SK-MEL-5 (cell line): ENCODE data around the gene B3GALT5. TPM values are rescaled to one million over a fixed set of nuclear protein-coding genes. Genes with fewer than 3 reads are reported as not detected.
"Not testable (repeated sequence)": the region's sequence is repeated elsewhere in the genome, so short reads cannot be mapped to it uniquely, and the experiment has no call there.

Experiments used
- DNase-seq: peaks from one replicate; pipeline ENCODE4 v3.0.0-alpha.2; 2016; ENCODE audit warnings: low read depth, low spot score
- in situ Hi-C: cut with HindIII; loops from 2 replicates; pipeline ENCODE4 v1.10.0; 2016; ENCODE audit warnings: low sequenced_read_pairs, high pct_unique_total_duplicates, low pct_unique_long_range_greater_than_20kb
- polyA plus RNA-seq, 2 experiments: library from polyadenylated mRNA; depleted of rRNA; stranded (reverse); fragments of >200 nt; gene quantifications; 2 replicates each; pipeline ENCODE4 v1.2.3, GENCODE V29; 2015
- total RNA-seq: library from RNA; depleted of rRNA; stranded (reverse); fragments of >200 nt; shearing (Covaris generic); gene quantifications from 2 replicates; pipeline ENCODE4 v1.2.3, GENCODE V29; 2014; rRNA removed

B3GALT5 gene, protein sequence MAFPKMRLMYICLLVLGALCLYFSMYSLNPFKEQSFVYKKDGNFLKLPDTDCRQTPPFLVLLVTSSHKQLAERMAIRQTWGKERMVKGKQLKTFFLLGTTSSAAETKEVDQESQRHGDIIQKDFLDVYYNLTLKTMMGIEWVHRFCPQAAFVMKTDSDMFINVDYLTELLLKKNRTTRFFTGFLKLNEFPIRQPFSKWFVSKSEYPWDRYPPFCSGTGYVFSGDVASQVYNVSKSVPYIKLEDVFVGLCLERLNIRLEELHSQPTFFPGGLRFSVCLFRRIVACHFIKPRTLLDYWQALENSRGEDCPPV
- not detected in 2 replicates for total RNA-seq
- 2.6 TPM in 1 of 2 replicates, not detected in the other for polyA plus RNA-seq (2015; cell fraction: cytosol; rRNA removed)
- polyA plus RNA-seq (2015; cell fraction: nucleus; rRNA removed): not detected in 2 replicates

DNA sequence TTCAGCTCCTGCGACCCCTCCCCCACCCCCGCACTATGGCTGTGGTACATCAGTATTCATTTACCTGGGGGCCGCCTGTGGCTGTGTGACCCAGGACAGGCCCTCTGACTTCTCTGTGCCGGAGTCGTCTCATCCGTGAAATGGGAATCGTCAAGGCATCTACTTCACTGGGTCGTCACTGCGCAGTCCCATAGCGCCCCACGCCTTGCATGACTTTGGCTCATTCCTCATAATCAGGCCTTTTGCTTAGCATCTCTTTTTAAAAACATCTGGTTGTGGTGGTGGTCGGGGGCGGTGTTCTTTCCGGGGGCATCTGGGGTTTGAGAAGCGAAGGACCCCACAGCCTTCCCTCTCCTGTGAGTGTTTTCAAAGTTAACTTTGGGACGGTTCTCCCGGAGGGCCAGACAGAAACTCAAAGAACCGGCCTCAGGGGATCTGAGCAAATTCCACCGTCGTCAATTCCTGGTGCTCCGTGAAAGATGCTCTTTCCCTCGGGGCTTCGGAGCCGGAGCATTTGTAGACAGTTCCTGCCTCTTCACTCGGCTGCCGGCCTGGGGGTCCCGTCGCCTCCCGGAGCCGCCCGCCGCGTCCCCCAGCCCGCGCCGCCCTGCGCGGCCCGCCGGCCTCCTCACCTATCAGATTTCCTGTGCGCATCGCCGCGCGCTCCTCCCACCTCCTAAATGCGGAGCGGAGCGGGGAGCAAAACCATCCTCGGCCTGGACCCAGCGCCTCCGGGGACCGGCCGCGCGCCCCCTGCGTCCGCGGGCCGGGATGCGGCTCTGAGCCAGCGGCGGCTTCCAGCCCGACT lies at the start of gene B3GALT5:
TSS of gene B3GALT5 (plus strand) at position 708 of the 808 bp plus-strand sequence. CDS start 47,620 bp downstream, outside the sequence.
- in situ Hi-C loops: loop anchor here (25.0 kb wide), 1 partner anchor 100 kb away; no protein-coding TSS in a partner anchor
- no peak for DNase-seq

DNA sequence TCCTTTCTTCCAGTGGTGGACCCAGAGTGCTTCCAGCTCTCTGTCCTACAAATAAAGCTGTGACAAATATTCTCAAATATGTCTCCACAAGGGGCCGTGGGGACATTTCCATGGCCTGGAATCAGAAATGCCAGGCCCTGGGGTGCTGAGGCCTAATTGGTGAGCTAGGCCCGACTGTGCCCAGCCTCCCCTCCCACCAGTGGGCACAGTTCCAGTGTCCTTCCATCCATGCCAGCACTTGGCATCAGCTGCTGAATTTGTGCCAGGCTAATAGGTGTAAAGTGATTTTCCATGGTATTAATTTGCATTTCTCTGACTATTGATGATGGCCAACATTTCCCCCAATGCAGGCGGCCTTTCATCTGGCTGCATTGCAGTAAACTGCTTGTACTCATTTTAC lies 48.5 kb upstream of the B3GALT5 start:
- in situ Hi-C loops: no loop called here

DNA sequence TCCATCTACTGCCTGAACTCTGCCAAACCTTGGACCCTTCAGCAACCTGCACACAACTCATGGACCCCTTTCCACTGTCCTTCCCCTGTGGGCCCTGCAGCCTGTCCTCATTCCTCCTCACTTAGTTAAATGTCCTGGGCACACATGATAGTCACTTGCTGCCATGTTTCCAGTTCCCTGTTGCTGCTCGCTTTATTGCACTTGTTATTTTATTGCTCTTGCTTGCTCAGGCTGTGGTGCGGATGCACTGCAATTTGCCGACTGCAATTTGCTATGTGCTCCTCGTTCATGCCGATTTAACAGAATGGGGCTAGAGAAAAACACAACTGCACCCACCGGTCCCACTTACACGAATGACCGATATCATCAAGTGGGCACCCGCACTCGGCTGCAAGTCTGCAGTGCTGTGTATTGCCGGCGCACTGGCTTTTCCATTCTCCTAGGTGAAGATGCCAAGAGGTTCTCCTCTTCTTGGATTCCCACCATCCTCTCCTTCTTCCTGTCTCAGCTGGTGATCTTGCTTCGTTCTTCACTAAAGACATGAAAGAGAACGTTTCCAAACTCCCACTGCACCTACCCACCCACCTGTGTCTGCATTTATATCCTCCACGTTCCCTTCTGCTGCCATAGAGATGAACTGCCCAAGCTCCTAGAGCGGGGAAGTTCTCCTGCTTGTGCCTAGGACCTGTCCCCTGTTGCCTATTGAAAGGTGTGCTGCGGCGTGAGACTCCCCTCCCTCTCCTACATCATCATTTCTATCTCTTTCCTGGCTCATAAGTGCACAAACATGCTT lies 45.4 kb upstream of the B3GALT5 start:
- in situ Hi-C loops: no loop called here
- DNase-seq: no peak

More for the DNA sequence above, 48.5 kb upstream of the B3GALT5 start:
- DNase-seq: no peak

DNA sequence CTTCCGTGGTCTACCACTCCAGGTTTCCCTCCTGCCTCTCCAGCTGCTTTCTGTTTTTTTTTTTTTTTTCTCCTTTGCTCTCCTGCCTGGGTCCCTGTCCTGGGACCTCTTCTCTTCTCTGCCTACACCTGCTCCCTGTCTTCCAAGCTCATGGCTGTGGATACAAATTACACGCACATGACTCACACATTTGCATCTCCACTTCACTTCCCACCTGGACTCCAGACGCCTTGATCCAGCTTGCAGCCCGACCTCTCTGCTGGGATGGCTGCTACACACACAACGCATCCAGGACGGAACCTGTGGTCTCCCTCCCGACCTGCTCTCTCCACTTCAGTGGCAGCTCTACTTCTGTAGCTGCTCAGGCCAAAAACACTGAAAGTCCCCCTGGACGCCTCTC lies 44.4 kb upstream of the B3GALT5 start:
- no peak for DNase-seq
- in situ Hi-C loops: no loop called here

DNA sequence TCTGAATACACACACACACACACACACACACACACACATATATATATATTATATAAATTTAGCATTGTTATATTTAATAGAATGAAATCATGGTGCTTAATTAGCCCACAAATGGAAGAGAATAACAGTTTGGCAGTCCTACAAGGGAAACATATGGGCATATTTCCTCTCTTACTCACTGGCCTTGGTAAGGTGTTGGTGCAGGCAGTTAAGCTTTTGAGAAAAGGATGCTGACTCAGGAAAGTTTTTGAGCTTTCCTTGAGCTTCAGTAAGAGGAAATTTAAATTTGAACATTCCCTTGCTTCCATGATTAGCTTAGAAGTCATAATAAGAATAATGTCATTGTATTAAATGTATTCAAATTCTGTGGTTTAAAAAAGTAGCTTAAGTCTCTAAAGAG lies 37.0 kb upstream of the B3GALT5 start:
- no peak for DNase-seq
- in situ Hi-C loops: no loop called here

DNA sequence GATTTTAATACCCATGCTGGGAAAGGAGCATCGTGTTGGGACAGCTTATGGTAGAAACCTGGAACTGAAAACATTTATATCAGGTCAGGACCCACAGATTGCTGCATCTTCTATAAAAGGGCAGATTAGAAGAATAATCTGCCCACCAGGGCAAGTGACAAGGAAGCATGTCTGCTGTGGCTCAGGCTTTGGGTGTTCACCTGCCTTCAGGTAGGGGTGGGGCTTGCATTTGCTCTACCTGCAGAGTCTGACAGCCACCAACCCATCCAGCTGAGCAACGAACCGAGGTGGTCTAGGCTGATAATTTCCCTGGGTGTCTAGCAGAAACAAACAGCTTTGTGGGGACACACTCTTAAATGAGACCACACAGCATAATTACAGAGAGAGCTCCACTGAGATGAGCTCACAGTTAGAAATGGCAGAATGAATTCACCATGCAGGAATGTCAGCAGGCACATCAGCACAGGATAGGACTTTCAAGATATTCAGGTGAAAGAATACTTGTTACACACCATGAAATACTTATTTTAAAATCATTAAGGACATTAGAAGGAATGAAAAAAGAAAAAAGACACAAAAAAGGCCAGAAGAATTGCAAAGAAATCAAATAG lies 36.1 kb upstream of the B3GALT5 start:
- DNase-seq: no peak
- in situ Hi-C loops: no loop called here

DNA sequence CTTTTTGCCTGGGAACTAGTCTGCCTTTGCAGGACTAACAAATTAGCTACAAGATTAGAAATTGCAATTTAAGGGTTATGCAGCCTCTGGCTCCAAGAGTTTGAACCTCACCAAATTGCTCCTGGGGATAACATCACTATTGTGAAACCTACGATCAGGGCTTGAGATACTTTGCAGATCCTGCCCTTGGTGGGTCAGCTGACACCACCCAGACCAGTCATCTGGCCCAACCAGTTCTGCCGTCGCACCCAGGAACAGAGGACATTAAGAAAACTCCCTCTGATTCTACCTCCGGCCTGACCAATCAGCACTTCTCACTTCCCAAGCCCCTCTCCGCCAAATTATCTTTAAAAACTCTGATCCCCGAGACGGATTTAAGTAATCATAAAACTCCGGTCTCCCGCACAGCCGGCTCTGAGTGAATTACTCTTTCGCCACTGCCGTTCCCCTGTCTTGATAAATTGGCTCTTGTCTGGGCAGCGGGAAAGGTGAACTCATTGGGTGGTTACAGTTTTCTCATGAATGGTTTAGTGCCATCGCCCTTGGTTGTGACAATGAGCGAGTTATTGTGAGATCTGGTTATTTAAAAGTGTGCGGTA lies 32.9 kb upstream of the B3GALT5 start:
- in situ Hi-C loops: no loop called here
- DNase-seq: no peak

DNA sequence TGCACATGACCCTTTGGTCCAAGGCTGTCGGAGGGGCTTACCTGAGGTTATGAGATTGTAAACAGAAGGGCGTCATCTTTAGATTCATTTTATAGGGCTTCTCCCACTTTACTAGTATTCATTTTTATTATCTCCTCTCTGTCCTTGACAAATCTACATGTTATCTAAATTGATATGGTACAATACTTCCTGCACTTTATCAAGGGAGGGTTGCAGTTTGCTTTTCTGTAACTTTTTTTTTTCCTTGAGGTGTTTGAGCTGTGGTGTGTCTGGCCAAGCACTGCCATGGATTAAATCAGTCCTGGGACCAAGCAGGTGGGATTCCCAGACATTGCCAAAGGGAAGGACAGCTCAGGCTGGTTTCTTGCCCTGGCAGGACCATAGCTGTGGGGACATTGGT lies 32.0 kb upstream of the B3GALT5 start:
- no peak for DNase-seq
- in situ Hi-C loops: no loop called here

DNA sequence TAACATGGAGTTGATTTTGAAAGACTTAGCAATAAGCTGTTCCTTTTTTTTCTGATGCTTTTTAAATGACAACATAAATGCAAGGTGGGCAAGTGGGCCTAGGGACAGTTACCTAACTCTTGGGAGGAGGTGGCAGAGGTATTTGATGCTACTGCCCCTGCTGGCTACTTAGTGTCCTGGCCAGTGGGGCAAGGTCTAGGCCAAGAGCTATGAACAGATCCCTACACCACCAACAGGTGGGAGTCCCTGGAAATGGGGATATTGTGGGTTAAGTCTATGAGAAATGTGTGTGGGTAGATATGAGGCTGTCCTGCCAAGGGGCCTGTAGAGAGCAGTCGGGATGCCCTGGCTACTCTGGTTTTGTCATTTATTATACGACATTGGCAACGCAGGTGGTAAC lies 31.3 kb upstream of the B3GALT5 start:
- in situ Hi-C loops: no loop called here
- DNase-seq: no peak

DNA sequence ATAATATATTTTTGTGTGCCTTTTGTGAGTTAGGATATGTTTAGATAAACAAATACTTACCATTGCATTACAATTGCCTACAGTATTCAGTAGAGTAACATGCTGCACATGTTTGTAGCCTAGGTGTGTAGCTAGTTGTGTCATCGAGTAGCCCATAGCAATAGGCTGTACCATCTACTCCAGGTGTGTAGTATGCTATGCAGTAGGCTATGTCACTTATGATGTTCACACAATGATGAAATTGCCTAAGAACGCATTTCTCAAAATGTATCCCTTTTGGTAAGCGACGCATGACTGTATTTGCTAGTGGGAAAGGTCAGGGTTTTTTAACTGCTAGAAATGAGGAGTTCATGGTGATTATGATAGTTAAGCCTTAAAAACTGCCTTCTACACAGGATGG lies 30.0 kb upstream of the B3GALT5 start:
- in situ Hi-C loops: no loop called here
- DNase-seq: no peak

DNA sequence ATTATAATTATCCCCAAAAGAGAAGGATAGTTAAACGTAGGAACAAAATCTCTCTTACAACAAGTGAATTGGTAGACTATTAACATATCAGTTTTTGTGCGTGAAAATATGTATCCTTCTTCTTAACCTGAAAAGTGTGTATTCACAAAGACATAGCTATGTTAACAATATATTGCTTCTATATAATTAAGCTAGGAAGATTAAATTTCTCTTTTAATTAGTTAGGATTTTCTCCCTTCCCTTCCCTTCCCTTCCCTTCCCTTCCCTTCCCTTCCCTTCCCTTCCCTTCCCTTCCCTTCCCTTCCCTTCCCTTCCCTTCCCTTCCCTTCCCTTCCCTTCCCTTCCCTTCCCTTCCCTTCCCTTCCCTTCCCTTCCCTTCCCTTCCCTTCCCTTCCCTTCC lies 29.2 kb upstream of the B3GALT5 start:
- in situ Hi-C loops, DNase-seq: not testable (repeated sequence)

DNA sequence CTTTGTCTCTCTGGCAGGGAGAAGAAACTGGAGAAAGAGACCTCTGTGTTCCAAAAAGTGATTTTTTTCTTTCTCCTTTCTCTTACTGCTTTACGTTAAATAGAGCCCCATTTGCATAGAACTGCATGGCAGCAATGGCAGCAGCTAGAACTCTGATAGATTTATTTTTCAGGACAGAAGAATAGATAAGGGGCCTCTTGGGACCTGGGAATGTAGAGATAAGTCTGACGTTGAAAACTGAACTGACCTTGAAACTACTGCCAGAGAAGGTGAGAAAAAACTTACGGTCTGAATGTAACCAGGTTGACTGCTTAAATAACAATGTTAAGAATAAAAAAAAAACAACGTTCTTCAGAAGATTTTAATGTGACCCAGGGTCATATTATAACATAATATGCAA lies 25.4 kb upstream of the B3GALT5 start:
- in situ Hi-C loops: no loop called here
- no peak for DNase-seq

DNA sequence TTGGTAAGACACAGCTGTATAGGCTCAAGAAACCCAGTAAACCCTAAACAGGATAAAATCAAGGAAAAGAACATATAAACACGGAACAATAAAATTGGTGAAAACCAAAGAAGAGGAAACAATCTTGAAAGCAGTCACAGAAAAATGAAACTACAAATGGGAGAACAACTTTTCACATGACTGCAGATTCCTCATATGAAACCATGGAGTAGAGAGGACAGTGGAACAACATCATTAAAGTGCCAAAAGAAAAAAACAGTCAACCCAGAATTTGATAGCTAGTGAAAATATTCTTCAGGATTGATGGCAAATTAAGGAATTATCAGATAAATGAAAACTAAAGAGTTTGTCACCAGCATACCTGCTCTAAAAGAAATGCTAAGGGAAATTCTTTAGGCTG lies 23.9 kb upstream of the B3GALT5 start:
- DNase-seq: no peak
- in situ Hi-C loops: no loop called here

DNA sequence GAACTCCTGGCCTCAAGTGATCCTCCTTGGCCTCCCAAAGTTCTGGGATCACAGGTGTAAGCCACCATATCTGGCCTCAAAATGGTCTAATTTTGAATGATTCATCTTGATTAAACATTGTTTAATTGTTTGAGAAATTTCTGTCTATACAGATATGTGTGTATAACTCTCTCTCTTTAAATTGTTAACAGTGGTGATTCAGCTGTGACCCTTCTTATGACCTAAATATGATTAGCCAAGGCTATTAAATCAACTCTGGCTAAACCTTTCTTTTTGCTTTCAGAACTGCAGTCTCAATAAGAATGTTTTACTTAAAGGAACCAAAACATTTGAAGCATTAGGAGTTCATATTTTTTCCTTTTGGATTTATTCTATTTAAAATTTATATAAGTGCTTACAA lies 19.2 kb upstream of the B3GALT5 start:
- in situ Hi-C loops: no loop called here
- DNase-seq: no peak

DNA sequence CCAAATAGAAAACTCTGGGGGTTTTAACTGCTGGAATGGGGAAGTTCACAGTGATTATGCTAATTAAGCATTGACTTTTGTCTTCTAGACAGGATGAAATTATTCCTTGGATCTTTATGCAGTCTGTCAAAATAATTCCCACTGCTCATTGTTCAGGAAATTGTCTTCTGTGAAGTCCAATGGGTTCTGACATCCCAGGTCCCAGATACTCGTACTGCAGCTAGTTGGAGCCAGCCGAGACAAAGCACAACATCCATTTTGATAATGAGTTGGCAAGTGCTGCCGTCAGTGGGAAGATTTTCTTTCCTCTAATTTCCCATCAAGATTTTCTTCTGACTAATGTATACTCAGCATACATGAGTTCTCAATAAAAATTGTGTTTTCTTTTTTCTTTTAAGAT lies 17.3 kb upstream of the B3GALT5 start:
- no peak for DNase-seq
- in situ Hi-C loops: no loop called here

DNA sequence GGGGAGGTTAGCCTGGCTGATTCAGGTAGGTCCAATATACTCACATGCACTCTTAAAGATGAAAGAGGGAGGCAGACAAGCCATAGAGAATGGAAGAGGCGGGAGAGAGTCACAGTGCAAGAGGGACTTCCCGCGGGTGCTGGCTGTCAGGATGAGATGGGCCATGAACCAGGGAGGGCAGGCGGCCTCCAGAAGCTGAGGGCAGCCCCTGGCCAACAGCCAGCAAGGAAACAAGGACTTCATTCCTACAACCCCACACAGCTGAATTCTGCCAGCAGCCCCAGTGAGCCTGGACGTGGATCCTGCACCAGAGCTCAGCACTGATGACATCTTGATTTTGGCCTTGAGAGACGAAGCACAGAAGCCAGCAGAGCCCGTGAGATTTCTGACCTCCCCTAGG lies 15.1 kb upstream of the B3GALT5 start:
- in situ Hi-C loops: no loop called here
- no peak for DNase-seq

DNA sequence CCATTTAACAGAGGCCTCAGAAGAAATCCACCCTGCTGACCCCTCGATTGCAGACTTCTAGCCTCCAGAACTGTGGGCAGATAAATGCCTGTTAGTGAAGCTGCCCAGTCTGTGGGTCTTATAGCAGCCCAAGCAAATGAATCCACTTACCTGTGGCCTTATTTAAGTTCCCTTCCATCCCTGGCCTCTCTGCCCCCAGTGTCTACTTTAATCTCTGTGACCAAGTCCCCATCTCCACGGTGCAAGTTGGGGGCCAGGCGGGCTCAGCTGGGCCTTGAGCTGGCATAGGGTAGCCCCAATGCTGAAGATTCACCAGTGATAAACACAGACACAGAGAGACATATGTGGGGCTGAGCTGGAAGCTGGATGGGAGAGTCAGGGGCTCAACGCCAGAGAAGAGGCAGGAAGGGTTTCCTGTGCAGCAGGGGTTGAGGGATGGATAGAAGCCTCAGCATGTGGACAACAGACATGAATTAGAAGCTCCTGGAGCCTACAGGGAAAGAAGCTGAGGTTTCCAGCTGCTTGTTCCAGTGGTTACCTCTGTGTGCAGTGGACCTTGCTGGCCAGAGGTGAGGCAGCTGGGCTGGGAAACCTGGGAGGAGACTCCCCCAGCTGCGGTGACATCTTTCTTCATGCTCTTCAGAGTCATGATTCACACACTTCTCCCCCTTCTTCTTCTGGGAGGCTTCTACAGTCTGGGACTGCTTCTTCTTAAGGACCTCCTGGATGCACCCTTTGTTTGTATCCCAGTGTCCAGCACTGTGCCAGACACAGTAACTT lies 13.4 kb upstream of the B3GALT5 start:
- DNase-seq: no peak
- in situ Hi-C loops: no loop called here
